SK-N-SH treated with all-trans-retinoic acid at 6 μM for 48 hours (cell line): ENCODE measurements around the gene CSN3.

ENCODE experiments used
- CREB5 ChIP-seq: fragments of 250-450 bp; sonication (Bioruptor Pico); IDR thresholded peaks from 2 replicates; pipeline ENCODE4 v1.5.1; 2020; ENCODE audit warnings: low read depth, mild to moderate bottlenecking, moderate library complexity
- CSDC2 ChIP-seq: fragments of 250-450 bp; sonication (Bioruptor Pico); IDR thresholded peaks from 2 replicates; pipeline ENCODE4 v1.5.0; 2020; ENCODE audit warnings: mild to moderate bottlenecking, moderate library complexity
- PPARA ChIP-seq: fragments of 250-450 bp; sonication (Bioruptor Pico); IDR thresholded peaks from 2 replicates; pipeline ENCODE4 v1.5.0; 2020; ENCODE audit warnings: mild to moderate bottlenecking, borderline replicate concordance
- TSHZ2 ChIP-seq: fragments of 250-450 bp; sonication (Bioruptor Pico); IDR thresholded peaks from 2 replicates; pipeline ENCODE4 v1.5.0; 2020; ENCODE audit warnings: mild to moderate bottlenecking, moderate library complexity
- ZFP3 ChIP-seq: fragments of 250-450 bp; sonication (Bioruptor Pico); IDR thresholded peaks from 2 replicates; pipeline ENCODE4 v1.5.0; 2020; ENCODE audit warnings: mild to moderate bottlenecking, moderate library complexity

- TF ChIP-seq TSHZ2 (no peak), ZFP3 (no peak), CREB5 (CRISPR knock-in tag) (no peak), PPARA (CRISPR knock-in tag) (no peak), CSDC2 (no peak)
These were observed 38.8 kb upstream of the CSN3 start for GRCh38 chr4:70203601-70204000.
